NB4 (cell line): ENCODE data around the gene GGT6.

Source experiments
- DNase-seq: peaks from one replicate; pipeline ENCODE4 v3.0.0; 2010; ENCODE audit warnings: low read depth
- H3K4me3 ChIP-seq: one replicate; pipeline ENCODE4 v1.5.1; 2011; ENCODE audit warnings: mild to moderate bottlenecking, low read depth, low read length, moderate library complexity
- CTCF ChIP-seq: IDR thresholded peaks from one replicate; pipeline ENCODE4 v1.5.1; 2012; ENCODE audit warnings: low read depth, low read length
- MAX ChIP-seq: IDR thresholded peaks from 2 replicates; pipeline ENCODE4 v1.6.1; 2011; ENCODE audit warnings: low read depth, low read length
- MYC ChIP-seq: IDR thresholded peaks from 2 replicates; pipeline ENCODE4 v1.6.1; 2011; ENCODE audit warnings: low read depth, low read length
- POLR2A ChIP-seq: IDR thresholded peaks from 2 replicates; pipeline ENCODE4 v1.6.1; 2011; ENCODE audit warnings: mild to moderate bottlenecking; ENCODE audit not compliant: insufficient read length; ENCODE audit errors: extremely low read depth

GGT6 gene

GRCh38 chr17:4574448-4575045 is 14.2 kb upstream of the GGT6 start:
- TF ChIP-seq CTCF (no peak), MYC (no peak), POLR2A (no peak), MAX (no peak)

GRCh38 chr17:4573669-4574068 is 13.3 kb upstream of the GGT6 start:
- no peak overlapping the region for H3K4me3 ChIP-seq
- TF ChIP-seq MAX (no peak), POLR2A (no peak), CTCF (no peak), MYC (no peak)
- DNase-seq, result no peak

More at GRCh38 chr17:4574448-4575045, 14.2 kb upstream of the GGT6 start:
- no peak overlapping the region for H3K4me3 ChIP-seq
- DNase-seq, result no peak

GRCh38 chr17:4573115-4573514 is 12.7 kb upstream of the GGT6 start:
- no peak overlapping the region for H3K4me3 ChIP-seq
- TF ChIP-seq MAX, result no peak
- TF ChIP-seq CTCF, result no peak
- no peak for TF ChIP-seq POLR2A
- no peak for TF ChIP-seq MYC
- no peak for DNase-seq

GRCh38 chr17:4572131-4572530 is 11.8 kb upstream of the GGT6 start:
- no peak for DNase-seq
- H3K4me3 ChIP-seq, result no peak overlapping the region
- no peak for TF ChIP-seq MAX
- no peak for TF ChIP-seq CTCF
- no peak for TF ChIP-seq POLR2A
- no peak for TF ChIP-seq MYC

- DNase-seq, result no peak
- H3K4me3 ChIP-seq, result no peak overlapping the region
- TF ChIP-seq POLR2A (no peak), MYC (no peak), CTCF (no peak), MAX (no peak)
Measured at GRCh38 chr17:4569591-4569990, 9.2 kb upstream of the GGT6 start.

GRCh38 chr17:4566785-4567184 is 6.4 kb upstream of the GGT6 start:
- no peak overlapping the region for H3K4me3 ChIP-seq
- TF ChIP-seq CTCF, result peak; percentile 41
- no peak for TF ChIP-seq MAX
- DNase-seq, result peak; percentile 58
